HG03103 (cell line): ENCODE data around the gene KIAA1217.

Experiments
- ATAC-seq: cut with Tn5 transposase; IDR thresholded peaks from one replicate; pipeline ENCODE4 v1.9.1; 2021; ENCODE audit warnings: low read depth; ENCODE audit not compliant: unreplicated experiment

Gene KIAA1217

DNA sequence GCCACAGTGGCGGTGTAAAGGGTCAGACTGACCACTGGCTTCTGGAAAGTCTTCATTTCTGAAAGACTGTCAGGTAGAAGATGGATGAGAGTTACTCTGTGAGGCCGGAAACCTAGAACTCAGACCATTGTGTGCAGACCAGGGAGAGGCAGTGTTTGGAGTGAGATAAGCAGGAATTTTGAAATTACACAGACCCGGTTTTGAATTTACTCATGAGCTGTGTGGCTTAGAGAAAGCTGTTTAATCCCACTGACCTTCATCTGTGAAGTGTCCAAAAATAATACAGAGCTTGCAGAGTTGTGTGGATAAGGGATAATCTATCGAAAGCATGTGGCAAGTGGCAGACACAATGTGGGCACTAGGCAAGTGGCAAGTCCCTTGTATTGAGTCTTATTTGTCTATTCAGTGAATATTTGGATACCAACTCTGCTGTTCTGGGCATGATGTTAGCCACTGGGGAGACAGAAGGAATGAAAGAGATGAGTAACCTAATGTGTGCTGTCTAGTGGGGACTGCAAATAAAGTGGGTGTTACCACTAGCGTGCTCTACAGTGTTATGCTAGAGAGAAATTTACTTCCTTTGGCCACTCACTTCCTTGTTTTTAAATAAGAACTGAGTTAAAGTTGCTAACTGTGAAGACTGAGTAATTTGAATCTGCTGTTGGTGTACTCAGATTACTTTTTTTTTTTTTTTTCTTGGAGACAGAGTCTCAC lies 69.4 kb downstream of the KIAA1217 start:
- ATAC-seq: no peak

GRCh38 chr10:24279166-24279565 lies 70.2 kb downstream of the KIAA1217 start:
- ATAC-seq: no peak

DNA sequence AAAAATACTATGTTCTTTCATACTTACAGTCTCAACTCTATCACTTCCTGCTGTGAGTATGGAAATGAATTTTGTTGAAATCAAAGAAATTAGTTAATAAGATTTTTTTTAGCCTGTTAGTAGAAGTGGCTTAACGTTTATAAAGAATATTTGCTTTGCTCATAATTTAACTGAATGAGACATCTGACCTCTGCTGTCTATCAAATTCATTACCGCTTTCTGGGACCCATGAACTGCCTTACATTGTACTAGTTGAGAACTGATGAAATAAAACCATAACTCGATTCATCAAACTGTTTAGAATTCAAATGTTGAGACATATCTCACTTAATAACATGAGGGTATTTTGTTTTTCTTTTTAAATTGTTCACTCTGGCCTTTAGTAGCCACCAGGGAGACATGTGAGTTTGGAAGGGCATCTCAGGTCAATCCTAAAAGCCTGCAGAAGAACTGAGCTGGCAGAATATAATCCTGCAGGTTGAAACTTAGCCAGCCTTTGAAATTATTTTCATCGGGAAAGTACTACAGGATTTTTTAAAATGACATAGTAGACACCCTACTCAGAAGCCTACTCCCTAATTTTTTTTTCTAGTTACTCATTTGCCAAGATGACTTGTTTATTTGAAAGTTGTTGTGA lies 78.7 kb downstream of the KIAA1217 start:
- ATAC-seq: no peak

DNA sequence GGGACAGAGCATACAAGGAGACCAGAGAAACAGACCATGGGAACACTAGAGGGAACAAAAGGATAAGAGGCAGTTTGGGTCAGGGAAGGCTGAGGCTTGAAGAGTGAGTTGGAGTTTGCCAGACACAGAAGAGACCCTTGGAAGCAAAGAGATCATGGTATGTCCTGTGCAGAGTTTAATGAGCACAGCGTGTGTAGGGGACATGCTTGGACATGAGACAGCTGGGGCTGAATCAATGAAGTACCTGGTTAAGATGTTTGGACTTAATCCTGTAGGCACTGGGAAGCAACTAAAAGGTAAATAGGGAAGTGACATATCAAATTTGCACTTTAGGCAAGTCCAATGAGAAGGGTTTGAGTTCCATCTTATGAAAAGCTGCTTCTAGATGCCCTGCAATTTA lies 79.6 kb downstream of the KIAA1217 start:
- no peak for ATAC-seq

- ATAC-seq: no peak
Measured at GRCh38 chr10:24289235-24289634, 80.3 kb downstream of the KIAA1217 start.

DNA sequence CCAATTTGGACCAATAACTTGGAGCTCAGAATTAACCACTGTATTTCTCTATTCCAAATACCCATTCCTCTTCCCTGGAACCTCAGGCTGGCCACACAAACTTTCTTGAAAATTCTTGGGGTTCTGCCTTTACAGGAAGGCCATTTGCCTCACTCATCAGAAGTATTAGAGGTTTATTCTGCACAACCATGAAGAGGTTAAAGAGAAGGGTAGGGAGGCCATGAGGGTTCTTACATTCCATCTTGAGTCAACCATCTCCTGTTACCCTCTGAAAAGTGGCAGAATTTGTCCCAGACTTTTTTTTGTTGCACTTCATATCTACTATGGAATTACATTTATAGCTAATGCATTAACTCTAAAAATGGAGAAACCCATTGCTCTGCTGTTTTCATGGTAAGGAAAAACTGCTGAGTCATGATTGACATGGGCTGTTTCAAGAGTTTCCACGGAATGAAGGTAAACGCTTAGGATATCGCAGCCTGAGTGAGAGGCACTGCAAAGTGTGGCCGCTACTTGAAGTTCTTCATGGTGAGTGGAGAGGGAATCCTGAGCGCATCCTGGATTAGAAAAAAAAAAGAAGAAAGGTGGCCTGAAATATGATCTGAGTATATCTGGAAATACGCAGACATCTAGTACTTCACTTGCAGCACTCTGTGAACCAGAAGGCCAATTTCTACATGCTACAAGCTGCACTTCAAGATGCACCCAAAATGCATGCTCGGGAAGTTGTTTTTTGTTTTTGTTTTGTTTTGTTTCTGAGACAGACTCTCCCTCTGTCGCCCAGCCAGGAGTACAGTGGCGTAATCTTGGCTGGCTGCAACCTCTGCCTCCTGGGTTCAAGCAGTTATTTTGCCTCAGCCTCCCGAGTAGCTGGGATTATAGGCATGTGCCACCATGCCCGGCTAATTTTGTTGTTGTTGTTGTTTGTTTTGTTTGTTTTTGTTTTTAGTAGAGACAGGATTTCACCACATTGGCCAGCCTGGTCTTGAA lies 83.7 kb downstream of the KIAA1217 start:
- no peak for ATAC-seq

- ATAC-seq: no peak
Measured at GRCh38 chr10:24299578-24300260, 90.8 kb downstream of the KIAA1217 start.

- ATAC-seq: no peak
Measured at GRCh38 chr10:24303522-24304310, 94.8 kb downstream of the KIAA1217 start.

DNA sequence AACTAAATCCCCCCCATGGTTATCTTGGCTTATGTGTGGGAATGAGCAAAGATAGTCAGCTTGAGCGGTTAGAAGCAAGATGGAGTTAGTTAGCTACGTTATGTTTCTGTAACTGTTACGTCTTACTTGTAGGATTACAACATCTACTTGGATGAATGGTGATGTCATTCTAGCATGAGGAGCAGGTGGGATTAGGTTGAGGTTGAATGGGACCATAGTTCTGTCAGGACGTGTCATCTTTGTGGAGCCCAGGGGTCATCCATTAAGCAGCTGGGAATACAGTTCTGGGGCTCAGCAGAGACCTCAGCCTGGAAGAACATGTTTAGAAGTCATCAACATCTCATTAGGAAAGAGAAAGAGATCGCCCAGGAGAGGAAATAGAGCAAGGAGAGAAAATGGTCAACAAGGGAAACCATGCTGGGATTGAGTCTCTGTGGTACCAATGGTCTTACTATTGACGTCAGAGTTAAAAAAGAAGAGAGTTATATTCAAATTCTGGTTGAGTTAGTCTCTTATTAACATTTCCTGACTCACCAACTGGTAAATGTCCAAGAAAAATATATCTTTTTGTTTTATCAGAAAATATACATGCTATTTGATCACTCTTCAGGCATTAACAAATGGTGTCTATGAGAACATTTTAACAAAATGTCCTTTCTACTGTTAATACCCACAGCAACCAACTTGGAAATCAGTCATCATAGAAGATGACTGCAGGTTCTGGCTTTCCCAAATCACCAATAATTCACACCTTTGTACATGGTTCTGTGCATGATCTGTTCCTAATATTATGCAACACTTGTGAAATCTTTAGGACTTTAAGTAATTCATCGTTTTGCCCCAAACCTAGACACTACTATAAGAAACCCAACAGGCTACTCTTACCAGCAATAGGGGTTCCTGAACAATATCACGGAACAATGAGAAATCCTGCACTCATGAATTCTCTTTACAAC lies 96.9 kb downstream of the KIAA1217 start:
- no peak for ATAC-seq

DNA sequence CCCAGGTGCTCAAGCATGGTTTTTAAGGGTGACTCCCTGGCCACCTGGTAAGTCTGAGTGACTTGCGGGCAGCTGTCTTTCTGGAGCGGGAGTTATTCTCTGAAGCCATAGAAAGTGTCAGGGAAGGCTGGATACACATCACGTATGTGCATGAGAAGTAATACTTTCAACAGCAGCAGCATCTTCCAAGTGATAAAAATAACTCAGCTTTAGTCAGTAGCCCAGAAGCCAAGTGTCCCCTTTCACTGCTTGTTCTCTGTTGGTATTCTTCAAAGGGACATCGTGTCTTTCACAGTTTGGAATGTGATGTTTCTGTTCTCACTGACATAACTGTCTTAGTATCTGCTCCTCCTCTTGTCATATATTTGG lies 97.6 kb downstream of the KIAA1217 start:
- no peak for ATAC-seq

DNA sequence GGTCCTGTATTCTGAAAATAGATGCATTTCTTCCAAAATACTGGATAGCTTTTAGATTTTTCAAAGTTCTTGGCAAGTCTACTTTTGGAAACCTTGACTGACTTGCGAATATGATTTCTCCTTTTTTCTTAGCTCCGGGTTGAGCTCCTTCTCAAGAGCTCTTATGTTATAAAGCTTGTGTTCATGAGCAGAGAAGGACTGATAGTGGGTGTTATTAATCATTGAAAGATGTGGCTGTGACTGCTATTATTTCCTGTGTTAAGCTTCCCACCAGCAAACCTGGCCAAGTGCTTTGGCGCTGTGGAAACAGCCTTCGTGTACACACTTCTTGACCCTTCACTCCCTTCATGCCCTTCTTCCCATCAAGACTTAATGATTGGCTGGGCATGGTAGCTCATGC lies 98.2 kb downstream of the KIAA1217 start:
- no peak for ATAC-seq

GRCh38 chr10:24307696-24308485 lies 99.0 kb downstream of the KIAA1217 start:
- no peak for ATAC-seq

GRCh38 chr10:24310104-24310503 lies 101.2 kb downstream of the KIAA1217 start:
- no peak for ATAC-seq

- no peak for ATAC-seq
Measured at GRCh38 chr10:24311888-24312287, 103.0 kb downstream of the KIAA1217 start.

GRCh38 chr10:24313283-24313682 lies 104.3 kb downstream of the KIAA1217 start:
- ATAC-seq: no peak

DNA sequence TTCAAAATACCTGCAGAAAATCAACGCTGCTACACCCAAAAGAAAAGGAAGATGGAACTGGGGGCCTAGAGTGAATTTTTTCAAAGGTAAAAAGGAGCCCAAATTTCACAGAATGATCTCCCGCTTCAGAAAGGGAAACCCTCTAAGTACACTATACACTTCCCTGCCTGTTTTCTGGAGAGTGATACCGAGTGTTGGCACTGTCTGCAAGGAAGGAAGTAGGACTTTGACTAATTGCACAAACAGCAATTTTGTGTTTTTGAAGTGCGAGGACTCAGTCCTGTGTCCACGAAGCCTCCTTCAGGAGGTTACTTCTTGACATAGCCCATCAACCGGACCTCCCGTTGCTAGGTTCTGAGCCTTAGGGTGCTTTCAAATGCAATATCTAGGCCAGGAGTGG lies 106.3 kb downstream of the KIAA1217 start:
- no peak for ATAC-seq

DNA sequence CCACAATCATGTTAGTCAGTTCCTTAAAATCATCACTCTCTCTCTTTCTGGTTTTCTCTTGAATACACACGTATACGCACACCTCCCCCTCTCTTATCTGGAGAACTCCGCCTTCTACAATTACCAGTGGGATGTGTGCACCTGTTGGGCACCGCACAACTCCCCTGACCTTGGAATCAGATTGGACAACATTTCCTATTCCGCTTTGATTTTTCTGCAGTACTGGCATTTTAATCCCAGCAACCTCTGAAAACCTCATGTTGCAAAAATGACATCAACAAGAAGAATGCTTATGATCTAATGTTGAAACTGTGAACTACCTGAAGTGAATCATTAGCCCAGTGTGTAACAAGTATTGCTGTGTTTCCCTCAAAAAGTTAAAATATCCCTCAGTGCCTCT lies 109.6 kb downstream of the KIAA1217 start:
- ATAC-seq: no peak

- no peak for ATAC-seq
Measured at GRCh38 chr10:24320373-24320772, 111.4 kb downstream of the KIAA1217 start.
